ENCODE measurements around the gene UQCRHL.

DNA sequence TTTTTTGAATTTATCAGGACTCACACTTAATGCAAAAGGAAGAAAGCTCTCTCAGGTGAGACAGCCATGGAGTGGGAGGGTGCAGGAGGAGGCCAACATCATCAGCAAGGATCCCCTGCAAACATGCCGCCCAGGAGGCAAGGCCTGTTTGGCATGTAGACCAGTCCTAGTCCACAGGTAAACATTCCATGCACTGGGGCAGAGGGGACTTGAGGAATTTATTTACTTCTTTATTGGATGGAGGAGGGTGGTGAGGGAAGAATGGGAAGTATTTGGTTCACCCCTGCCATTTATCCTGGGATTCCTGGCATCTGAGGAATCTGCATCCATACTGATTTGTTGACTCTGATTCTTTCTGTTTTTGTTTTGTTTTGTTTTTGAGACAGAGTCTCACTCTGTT lies 1.5 kb upstream of the UQCRHL start:
- no peak for TF ChIP-seq EZH2 (IDR thresholded peaks at IDR 0.05; ENCODE audit: low read depth)
- TF ChIP-seq, protein P1, sequence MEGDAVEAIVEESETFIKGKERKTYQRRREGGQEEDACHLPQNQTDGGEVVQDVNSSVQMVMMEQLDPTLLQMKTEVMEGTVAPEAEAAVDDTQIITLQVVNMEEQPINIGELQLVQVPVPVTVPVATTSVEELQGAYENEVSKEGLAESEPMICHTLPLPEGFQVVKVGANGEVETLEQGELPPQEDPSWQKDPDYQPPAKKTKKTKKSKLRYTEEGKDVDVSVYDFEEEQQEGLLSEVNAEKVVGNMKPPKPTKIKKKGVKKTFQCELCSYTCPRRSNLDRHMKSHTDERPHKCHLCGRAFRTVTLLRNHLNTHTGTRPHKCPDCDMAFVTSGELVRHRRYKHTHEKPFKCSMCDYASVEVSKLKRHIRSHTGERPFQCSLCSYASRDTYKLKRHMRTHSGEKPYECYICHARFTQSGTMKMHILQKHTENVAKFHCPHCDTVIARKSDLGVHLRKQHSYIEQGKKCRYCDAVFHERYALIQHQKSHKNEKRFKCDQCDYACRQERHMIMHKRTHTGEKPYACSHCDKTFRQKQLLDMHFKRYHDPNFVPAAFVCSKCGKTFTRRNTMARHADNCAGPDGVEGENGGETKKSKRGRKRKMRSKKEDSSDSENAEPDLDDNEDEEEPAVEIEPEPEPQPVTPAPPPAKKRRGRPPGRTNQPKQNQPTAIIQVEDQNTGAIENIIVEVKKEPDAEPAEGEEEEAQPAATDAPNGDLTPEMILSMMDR (conservative IDR thresholded peaks at IDR 0.05) = no peak
